ENCODE data around the gene ZNF598.
"Not testable (repeated sequence)": the region's sequence is repeated elsewhere in the genome, so short reads cannot be mapped to it uniquely, and the experiment has no call there.

The ZNF598 gene

DNA sequence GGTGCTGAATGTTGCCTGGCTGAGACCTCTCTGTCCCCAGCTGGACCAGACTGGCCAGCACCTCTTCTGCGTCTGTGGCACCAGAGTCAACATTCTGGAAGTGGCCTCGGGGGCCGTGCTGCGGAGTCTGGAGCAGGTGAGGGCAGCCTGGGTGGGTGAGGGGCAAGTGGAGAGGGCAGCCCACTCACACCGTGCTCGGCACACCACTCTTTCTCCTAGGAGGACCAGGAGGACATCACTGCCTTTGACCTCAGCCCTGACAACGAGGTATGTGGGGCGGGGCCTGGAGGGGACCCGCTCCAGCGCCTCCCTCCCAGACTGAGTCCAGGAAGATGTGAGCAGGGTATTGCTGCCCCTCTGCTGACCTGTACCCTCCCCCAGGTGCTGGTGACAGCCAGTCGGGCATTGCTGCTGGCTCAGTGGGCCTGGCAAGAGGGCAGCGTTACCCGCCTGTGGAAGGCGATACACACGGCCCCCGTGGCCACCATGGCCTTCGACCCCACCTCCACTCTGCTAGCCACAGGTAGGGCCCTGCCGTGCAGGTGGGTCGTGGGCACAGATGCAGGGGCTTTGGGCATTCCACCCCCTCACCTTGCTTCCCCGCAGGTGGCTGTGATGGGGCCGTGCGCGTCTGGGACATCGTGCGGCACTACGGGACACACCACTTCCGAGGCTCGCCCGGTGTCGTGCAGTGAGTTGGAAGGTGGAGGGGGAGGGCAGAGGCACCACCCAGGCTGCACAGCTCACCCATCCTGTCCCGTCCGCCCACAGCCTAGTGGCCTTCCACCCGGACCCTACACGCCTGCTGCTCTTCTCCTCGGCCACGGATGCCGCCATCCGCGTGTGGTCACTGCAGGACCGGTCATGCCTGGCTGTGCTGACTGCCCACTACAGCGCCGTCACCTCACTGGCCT lies 35.2 kb downstream of the ZNF598 start:
- DNase-seq = no peak

DNA sequence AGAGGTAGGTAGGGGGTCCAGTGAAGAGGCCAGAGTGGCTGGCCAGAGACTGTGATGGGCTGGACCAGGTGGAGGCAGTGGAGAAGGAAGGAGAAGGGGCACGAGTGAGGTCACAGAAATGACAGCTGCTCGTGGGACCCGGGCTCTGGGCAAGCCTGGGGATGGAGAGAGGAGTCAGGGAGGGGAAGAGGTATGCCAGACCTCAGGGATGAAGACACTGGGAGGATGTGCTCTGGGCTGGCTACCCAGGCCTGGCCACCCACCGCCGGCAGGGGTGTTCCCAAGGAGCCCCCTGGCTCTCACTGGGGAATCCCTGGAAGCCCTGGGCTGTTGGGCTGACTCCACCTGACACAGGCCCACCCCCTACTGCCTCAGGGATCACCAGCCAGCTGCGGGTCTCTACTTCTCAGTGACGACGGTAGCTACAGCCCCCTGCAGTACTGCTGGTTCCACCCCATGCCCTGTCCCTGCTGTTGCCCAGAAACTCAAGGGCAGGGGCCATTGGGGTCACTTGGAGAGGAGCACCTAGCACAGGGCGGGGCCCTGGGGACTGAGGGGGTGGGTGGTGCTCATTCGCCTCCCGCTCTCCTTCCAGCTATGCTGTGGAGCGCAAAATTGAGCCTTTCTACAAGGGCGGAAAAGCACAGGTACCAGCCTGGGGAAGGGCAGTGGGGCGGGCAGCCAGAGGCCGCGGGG lies 36.0 kb downstream of the ZNF598 start:
- no peak for DNase-seq

DNA sequence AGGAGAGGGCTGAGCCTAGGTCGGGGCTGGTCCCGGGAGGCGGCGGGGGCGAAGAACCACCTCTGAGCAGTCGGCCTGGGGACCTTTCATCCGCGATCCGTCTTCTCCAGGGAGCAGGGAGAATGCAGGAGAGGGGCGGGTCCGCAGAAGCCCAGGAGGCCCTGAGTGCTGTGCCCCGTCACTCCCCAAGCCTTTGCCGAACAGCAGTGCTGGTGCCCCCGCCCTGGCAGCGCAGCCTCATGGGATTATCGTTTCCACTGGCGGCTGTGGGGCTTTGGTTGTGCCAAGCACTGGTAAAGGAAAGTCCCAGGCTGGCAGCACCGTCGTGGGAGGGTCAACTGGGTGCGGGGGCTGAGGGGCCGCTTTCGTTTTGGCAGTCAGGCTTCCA lies 37.1 kb downstream of the ZNF598 start:
- DNase-seq = no peak

- peak; percentile 48 for DNase-seq
These were observed 37.7 kb downstream of the ZNF598 start, which contains the start of gene TBL3 for GRCh38 chr16:1971796-1972489. Gene TBL3, plus strand, starts transcription at chr16:1972053. Its CDS starts 112 bp downstream, at chr16:1972165.

- no peak for DNase-seq
These were observed 41.3 kb downstream of the ZNF598 start for GRCh38 chr16:1968146-1968953.

- DNase-seq = no peak
These were observed 43.2 kb downstream of the ZNF598 start, which contains the start of gene RNF151 for GRCh38 chr16:1966460-1966859. Gene RNF151, plus strand, starts transcription at chr16:1966856. Its CDS starts 26 bp downstream, at chr16:1966882.

DNA sequence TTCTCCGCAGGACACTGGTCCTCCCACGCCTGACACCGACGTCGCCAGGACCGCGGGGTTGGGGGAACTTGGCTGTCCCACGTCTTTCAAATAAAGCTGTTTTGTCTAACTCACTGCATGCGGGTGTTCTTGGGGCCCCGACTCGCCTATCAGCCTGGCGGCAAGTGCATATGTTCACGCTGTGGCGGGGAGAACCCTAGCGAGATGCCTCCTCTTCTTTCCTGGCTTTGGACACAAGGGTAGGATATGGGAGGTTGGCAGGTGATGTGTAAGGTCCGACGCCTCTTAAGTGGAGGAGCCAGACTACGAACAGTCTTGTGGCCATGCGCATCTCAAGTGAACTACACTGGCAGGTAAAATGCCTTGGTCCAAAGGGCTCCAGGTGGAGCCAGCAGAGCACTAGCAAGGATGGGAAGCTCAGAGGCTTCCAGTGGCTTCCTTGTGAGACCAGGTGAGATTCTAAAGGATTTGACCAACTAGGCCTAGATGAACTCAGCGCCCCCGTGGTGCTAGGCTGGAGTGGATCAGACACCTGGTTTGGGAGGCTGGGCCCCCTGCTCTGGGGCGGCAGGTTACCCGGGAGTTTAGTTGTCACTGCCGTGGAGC lies 44.1 kb downstream of the ZNF598 start:
- DNase-seq = no peak

DNA sequence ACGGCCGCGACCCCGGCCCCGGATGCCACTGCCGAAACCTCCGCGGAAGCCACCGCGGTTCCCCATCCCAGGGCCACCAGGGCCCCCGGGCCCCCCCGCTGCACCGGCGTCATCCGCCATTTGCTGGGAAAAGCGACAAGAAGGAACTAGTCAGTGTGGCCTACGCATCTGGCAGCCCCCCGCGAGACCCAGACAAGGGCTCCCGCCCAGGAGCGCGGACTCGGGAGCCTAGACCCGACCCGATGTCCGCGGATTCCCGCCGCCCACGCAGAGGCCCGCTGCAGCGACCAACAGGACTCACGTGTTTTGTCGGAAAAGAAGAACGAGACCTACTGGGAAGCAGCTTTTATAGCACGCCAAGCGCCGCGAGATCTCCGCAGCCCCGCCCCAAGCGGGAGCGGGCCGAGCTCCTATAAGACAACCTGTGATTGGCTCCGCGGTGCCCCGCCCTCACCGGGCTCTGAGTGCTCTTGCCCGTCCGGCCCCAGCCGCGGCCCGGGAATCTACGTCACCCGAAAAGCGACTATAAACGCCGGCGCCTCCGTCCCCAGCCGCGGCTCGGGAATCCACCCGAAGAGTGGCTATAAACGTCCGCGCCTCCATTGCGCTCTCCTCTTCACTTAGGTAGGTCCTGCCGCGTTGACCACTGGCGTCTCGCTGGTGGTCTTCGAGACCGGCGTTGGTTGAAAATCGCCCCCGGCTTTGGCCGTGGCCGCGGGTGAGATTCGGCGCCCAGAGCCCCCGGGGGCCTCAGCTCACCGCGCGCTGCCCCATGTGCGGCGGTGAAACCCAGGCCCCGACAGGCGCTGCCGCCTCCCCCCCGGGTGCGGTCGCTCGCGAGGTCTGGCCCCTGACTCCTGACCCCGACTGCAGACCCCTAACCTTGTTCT lies 44.9 kb downstream of the ZNF598 start, which contains the start of gene RPS2:
RPS2 (minus strand) TSS at position 321 of the 890 bp plus-strand sequence; CDS start at position 120, 201 bp downstream.
- DNase-seq = peak; percentile 97

DNA sequence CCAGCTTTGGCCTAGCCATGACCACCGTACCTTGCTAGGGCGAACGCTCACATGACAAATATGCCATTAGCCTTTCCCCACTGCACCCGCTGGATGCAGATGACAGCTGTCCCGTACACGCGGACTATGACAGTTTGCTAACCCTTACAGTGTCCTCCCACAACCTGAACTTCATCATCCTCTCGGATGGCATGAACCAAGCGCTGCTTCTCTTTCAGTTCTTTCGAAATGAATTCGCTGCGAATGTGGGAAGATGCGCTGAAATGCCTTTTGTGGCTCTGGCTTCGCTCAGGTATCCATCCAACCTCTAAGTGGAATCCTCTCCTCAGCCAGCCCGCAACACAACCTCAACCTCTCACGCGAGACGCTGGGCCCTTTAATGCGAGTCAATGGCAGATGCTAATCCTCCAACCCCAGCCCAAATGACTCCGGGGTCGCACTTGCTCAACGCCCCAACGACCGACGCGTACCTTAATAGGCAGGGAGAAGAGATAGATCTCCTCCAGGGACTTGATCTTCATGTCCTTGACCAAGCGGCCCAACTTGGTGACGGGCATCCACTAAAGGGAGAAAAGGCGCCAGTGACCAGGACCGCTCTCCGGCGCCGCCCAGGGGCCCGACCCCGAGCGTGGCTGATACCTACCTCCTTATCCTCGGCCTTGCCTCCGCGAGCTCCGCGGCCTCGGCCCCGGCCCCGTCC lies 45.7 kb downstream of the ZNF598 start:
- DNase-seq = no peak

- DNase-seq = not testable (repeated sequence)
These were observed 47.2 kb downstream of the ZNF598 start for GRCh38 chr16:1962161-1963153.

GRCh38 chr16:1961651-1962067 lies 48.0 kb downstream of the ZNF598 start:
- DNase-seq = no peak

GRCh38 chr16:1960665-1961630 lies 48.7 kb downstream of the ZNF598 start:
- DNase-seq = no peak

GRCh38 chr16:1959269-1960039 lies 50.2 kb downstream of the ZNF598 start, which contains the start of gene NDUFB10:
Gene NDUFB10, plus strand, starts transcription at chr16:1959538. Its CDS starts 87 bp downstream, at chr16:1959625.
- DNase-seq = no peak

DNA sequence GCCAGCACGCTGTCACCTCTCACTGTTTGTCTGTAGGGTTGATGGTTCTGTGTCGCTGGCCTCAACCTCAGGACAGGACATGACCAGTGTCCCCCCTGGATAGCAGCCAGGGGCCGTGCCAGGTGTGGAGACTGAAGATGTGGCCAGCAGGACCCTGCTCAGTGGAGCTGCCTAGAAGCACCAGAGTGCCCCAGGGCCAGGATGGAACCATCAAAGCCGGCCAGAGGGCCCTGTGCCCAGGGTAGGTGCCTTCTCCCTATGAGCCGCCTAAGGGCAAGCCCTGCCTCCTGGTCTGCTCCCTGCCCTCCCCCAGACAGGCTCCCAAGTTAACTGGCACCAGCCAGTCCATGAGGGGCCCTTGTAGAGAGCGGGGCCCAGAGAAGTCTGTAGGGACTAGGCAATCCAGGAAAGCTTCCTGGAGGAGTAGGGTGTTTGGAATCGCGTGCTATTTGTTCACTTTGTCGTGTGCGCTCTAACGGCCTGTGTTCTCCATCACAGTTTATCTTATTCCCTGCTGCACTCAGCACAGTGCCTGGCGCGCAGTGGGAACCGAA lies 50.8 kb downstream of the ZNF598 start:
- DNase-seq = no peak

DNA sequence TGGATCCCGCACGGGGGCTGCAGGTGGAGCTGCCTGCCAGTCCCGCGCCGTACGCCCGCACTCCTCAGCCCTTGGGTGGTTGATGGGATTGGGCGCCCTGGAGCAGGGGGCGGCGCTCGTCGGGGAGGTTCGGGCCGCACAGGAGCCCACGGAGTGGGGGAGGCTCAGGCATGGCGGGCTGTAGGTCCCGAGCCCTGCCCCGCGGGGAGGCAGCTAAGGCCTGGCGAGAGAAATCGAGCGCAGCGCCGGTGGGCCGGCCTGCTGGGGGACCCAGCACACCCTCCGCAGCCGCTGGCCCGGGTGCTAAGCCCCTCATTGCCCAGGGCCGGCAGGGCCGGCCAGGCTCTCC lies 51.5 kb downstream of the ZNF598 start:
- not testable (repeated sequence) for DNase-seq

- not testable (repeated sequence) for DNase-seq
These were observed 52.0 kb downstream of the ZNF598 start for GRCh38 chr16:1957434-1958142.

Data from NCI-H2081 treated with DMSO at 0.1 percent for 48 hours (cell line).